Skeletal muscle tissue (tissue), 4 donors: Measurements from ENCODE around the gene MCM5. TPM values are rescaled to one million over a fixed set of nuclear protein-coding genes. Genes with fewer than 3 reads are reported as not detected.
"Not testable (repeated sequence)": the region's sequence is repeated elsewhere in the genome, so short reads cannot be mapped to it uniquely, and the experiment has no call there.

ENCODE experiments used
- H3K27ac ChIP-seq: one replicate; pipeline ENCODE4 v1.7.0; 2013; ENCODE audit warnings: mild to moderate bottlenecking, low read depth, low read length, inconsistent platforms
- H3K27me3 ChIP-seq, 3 donors: one replicate each; pipeline ENCODE4 v1.7.0; 2013; ENCODE audit warnings: low read length in 3 of 3; ENCODE audit not compliant: control insufficient read depth in 3 of 3, insufficient read depth in 3 of 3
- H3K36me3 ChIP-seq, 3 donors: one replicate each; pipeline ENCODE4 v1.7.0; 2013; ENCODE audit warnings: low read length in 3 of 3; ENCODE audit not compliant: control insufficient read depth in 3 of 3, insufficient read depth in 3 of 3
- H3K4me1 ChIP-seq, 3 donors: one replicate each; pipeline ENCODE4 v1.7.0; 2013; ENCODE audit warnings: low read length in 3 of 3, mild to moderate bottlenecking in 3 of 3; ENCODE audit not compliant: control insufficient read depth in 3 of 3, insufficient read depth in 3 of 3
- H3K4me3 ChIP-seq, 3 donors: one replicate each; pipeline ENCODE4 v1.7.0; 2013; ENCODE audit warnings: low read length in 3 of 3
- H3K9ac ChIP-seq, 3 donors: one replicate each; pipeline ENCODE4 v1.7.0; 2013; ENCODE audit warnings: low read length in 3 of 3, mild to moderate bottlenecking in 3 of 3, moderate library complexity in 2 of 3, low read depth in 1 of 3
- H3K9me3 ChIP-seq, 3 donors: one replicate each; pipeline ENCODE4 v1.7.0; 2013; ENCODE audit warnings: low read length in 3 of 3; ENCODE audit not compliant: control insufficient read depth in 3 of 3
- total RNA-seq: library from RNA; depleted of rRNA; stranded (reverse); fragments of >200 nt; gene quantifications from one replicate; pipeline ENCODE4 v1.2.3, GENCODE V29; 2014
- donor health status: Osteomylitis.

The MCM5 gene
- total RNA-seq, 1 donor from 2014 or later: 25.1 TPM

- Histone ChIP-seq H3K27me3 (no peaks in the 10 kb centered on the region), H3K4me3 (no peak overlapping the region), H3K36me3 (peaks cover 33 to 52% (median 49%) of the 10 kb centered on the region in 3 donors), H3K9ac (no peak overlapping the region), H3K4me1 (no peaks in the 10 kb centered on the region), H3K9me3 (no peaks in the 10 kb centered on the region), H3K27ac (no peak overlapping the region)
These were observed 9.0 kb upstream of the MCM5 start for GRCh38 chr22:35390933-35391332.

GRCh38 chr22:35392357-35392756 is 7.6 kb upstream of the MCM5 start:
- H3K4me1 ChIP-seq: no peaks in the 10 kb centered on the region
- H3K27ac ChIP-seq: no peak overlapping the region
- no peaks in the 10 kb centered on the region for H3K9me3 ChIP-seq
- H3K9ac ChIP-seq: no peak overlapping the region
- H3K27me3 ChIP-seq: no peaks in the 10 kb centered on the region
- peaks cover 21 to 40% (median 38%) of the 10 kb centered on the region in 3 donors for H3K36me3 ChIP-seq
- H3K4me3 ChIP-seq: no peak overlapping the region

GRCh38 chr22:35393116-35394010 is 6.6 kb upstream of the MCM5 start:
- Histone ChIP-seq H3K9me3 (no peaks in the 10 kb centered on the region), H3K4me1 (no peaks in the 10 kb centered on the region), H3K27ac (no peak overlapping the region), H3K36me3 (peaks cover 17 to 36% (median 31%) of the 10 kb centered on the region in 3 donors), H3K9ac (no peak overlapping the region), H3K27me3 (no peaks in the 10 kb centered on the region), H3K4me3 (no peak overlapping the region)

- H3K4me3 ChIP-seq: no peak overlapping the region
- H3K36me3 ChIP-seq: peaks cover 15 to 31% (median 27%) of the 10 kb centered on the region in 3 donors
- no peak overlapping the region for H3K27ac ChIP-seq
- H3K27me3 ChIP-seq: no peaks in the 10 kb centered on the region
- no peak overlapping the region for H3K9ac ChIP-seq
- H3K9me3 ChIP-seq: no peaks in the 10 kb centered on the region
- no peaks in the 10 kb centered on the region for H3K4me1 ChIP-seq
These were observed 6.0 kb upstream of the MCM5 start for GRCh38 chr22:35394011-35394312.

GRCh38 chr22:35394810-35395563 is 5.0 kb upstream of the MCM5 start:
- Histone ChIP-seq H3K9ac (no peak overlapping the region), H3K4me1 (peaks cover 0 to 4% (median 0%) of the 10 kb centered on the region in 3 donors), H3K36me3 (peaks cover 12 to 25% (median 22%) of the 10 kb centered on the region in 3 donors), H3K9me3 (no peaks in the 10 kb centered on the region), H3K27ac (no peak overlapping the region), H3K4me3 (no peak overlapping the region), H3K27me3 (no peaks in the 10 kb centered on the region)

- Histone ChIP-seq H3K4me1 (peaks cover 5 to 10% (median 9%) of the 10 kb centered on the region in 3 donors), H3K27ac (peak overlapping the region; percentile 44), H3K36me3 (peaks cover 8 to 17% (median 15%) of the 10 kb centered on the region in 3 donors)
- H3K27me3 ChIP-seq, H3K4me3 ChIP-seq, H3K9me3 ChIP-seq, H3K9ac ChIP-seq: not testable (repeated sequence)
These were observed 3.3 kb upstream of the MCM5 start for GRCh38 chr22:35396622-35397021.

GRCh38 chr22:35397095-35397904 is 2.6 kb upstream of the MCM5 start:
- Histone ChIP-seq H3K27ac (peak overlapping the region; percentile 44), H3K4me1 (peaks cover 5 to 10% (median 9%) of the 10 kb centered on the region in 3 donors), H3K9me3 (no peaks in the 10 kb centered on the region), H3K9ac (no peak overlapping the region), H3K36me3 (peaks cover 8 to 15% (median 13%) of the 10 kb centered on the region in 3 donors), H3K27me3 (no peaks in the 10 kb centered on the region), H3K4me3 (no peak overlapping the region)

GRCh38 chr22:35398591-35398973 is 1.4 kb upstream of the MCM5 start:
- peaks cover 5 to 10% (median 9%) of the 10 kb centered on the region in 3 donors for H3K4me1 ChIP-seq
- H3K9me3 ChIP-seq: no peaks in the 10 kb centered on the region
- no peak overlapping the region for H3K4me3 ChIP-seq
- peaks cover 11 to 15% (median 15%) of the 10 kb centered on the region in 3 donors for H3K36me3 ChIP-seq
- no peak overlapping the region for H3K27ac ChIP-seq
- no peak overlapping the region for H3K9ac ChIP-seq
- no peaks in the 10 kb centered on the region for H3K27me3 ChIP-seq

- peak overlapping the region; percentile 87 to 96 (median 88) for H3K4me3 ChIP-seq
- peaks cover 6 to 16% (median 10%) of the 10 kb centered on the region in 3 donors for H3K36me3 ChIP-seq
- no peaks in the 10 kb centered on the region for H3K27me3 ChIP-seq
- no peaks in the 10 kb centered on the region for H3K9me3 ChIP-seq
- peak overlapping the region; percentile 44 to 80 (median 75) for H3K9ac ChIP-seq
- H3K4me1 ChIP-seq: peaks cover 5 to 10% (median 9%) of the 10 kb centered on the region in 3 donors
- H3K27ac ChIP-seq: peak overlapping the region; percentile 71
These were observed 744 bp upstream of the MCM5 start for GRCh38 chr22:35399114-35399677.
